Inflammatory macrophage treated with lipopolysaccharide for 4 hours (primary cell): Measurements from ENCODE around the gene ARNT2.

Source experiments
- DNase-seq: peaks from one replicate; pipeline ENCODE4 v3.0.0-alpha.2; 2020

ARNT2 gene

GRCh38 chr15:80580536-80581260 is 176.5 kb downstream of the ARNT2 start:
- DNase-seq = no peak

GRCh38 chr15:80581976-80582375 is 177.8 kb downstream of the ARNT2 start:
- no peak for DNase-seq

GRCh38 chr15:80582816-80583423 is 178.7 kb downstream of the ARNT2 start:
- no peak for DNase-seq

- no peak for DNase-seq
Observed at GRCh38 chr15:80584561-80584964, 180.4 kb downstream of the ARNT2 start.

GRCh38 chr15:80584973-80585525 is 180.9 kb downstream of the ARNT2 start:
- DNase-seq = no peak

GRCh38 chr15:80585544-80586018 is 181.4 kb downstream of the ARNT2 start:
- DNase-seq = no peak

- DNase-seq = no peak
Observed at GRCh38 chr15:80586161-80586560, 182.0 kb downstream of the ARNT2 start.

GRCh38 chr15:80587007-80587406 is 182.8 kb downstream of the ARNT2 start:
- no peak for DNase-seq

GRCh38 chr15:80587816-80588456 is 183.8 kb downstream of the ARNT2 start:
- DNase-seq = no peak

GRCh38 chr15:80588801-80589200 is 184.6 kb downstream of the ARNT2 start:
- DNase-seq = no peak

GRCh38 chr15:80590761-80591355 is 186.7 kb downstream of the ARNT2 start:
- no peak for DNase-seq

- DNase-seq = no peak
Observed at GRCh38 chr15:80591471-80591870, 187.3 kb downstream of the ARNT2 start.

GRCh38 chr15:80591938-80592825 is 188.0 kb downstream of the ARNT2 start:
- no peak for DNase-seq

- DNase-seq = no peak
Observed at GRCh38 chr15:80593486-80594030, 189.4 kb downstream of the ARNT2 start.

GRCh38 chr15:80594091-80594889 is 190.1 kb downstream of the ARNT2 start:
- no peak for DNase-seq

- DNase-seq = no peak
Observed at GRCh38 chr15:80595396-80595795, 191.2 kb downstream of the ARNT2 start.

GRCh38 chr15:80596521-80596976 is 192.4 kb downstream of the ARNT2 start:
- DNase-seq = no peak

- DNase-seq = no peak
Observed at GRCh38 chr15:80597076-80597475, 192.9 kb downstream of the ARNT2 start.

- no peak for DNase-seq
Observed at GRCh38 chr15:80599359-80599758, 195.2 kb downstream of the ARNT2 start.

GRCh38 chr15:80600626-80601025 is 196.4 kb downstream of the ARNT2 start:
- DNase-seq = no peak

- no peak for DNase-seq
Observed at GRCh38 chr15:80601256-80601655, 197.1 kb downstream of the ARNT2 start.
